ENCODE measurements around the gene PGAP2. TPM values are rescaled to one million over a fixed set of nuclear protein-coding genes. Genes with fewer than 3 reads are reported as not detected.

PGAP2 gene
- total and polyA plus RNA-seq, 2 of the 13 experiments (the other 11 are each of a cell fraction or from before 2014, with no cell fraction given): 21.5 to 47.8 TPM

GRCh38 chr11:3867209-3868091, 59.1 kb downstream of the PGAP2 start:
- no peak for FAIRE-seq
- no peaks in the 10 kb centered on the region for H4K20me1 ChIP-seq (ENCODE audit: insufficient read depth, low read length)
- H2AFZ ChIP-seq (ENCODE audit: low read length): no peak overlapping the region
- ATAC-seq: peak; percentile 59
- peak overlapping the region; percentile 15 to 33 (median 19) for H3K4me3 ChIP-seq (replicated peaks in 1 of 3; ENCODE audit: insufficient read depth in 1 of 3, low read depth in 2 of 3, low read length in 3 of 3)
- intact Hi-C loops (cut with micrococcal nuclease; ENCODE audit: unreplicated experiment): no loop called here
- peak overlapping the region; percentile 75 for H3K4me2 ChIP-seq (ENCODE audit: low read depth, low read length)
- peak; percentile 28 for DNase-seq (ENCODE audit: low spot score)
- TSS peak; percentile 53 for BruUV-seq (replicated peaks)
- ChIA-PET CTCF (ENCODE audit: low intra/inter-chr PET ratio, low total read pairs) (no interaction called here), POLR2A (interaction anchor here (0.8 to 5.3 kb wide), 6 partner anchors 9 to 38 kb away, joined by 3 to 44 read pairs (median 4); partner anchors contain the start of genes RHOG and STIM1)
- H3K9me3 ChIP-seq (ENCODE audit: low read length): no peaks in the 10 kb centered on the region
- in situ Hi-C loops (cut with HindIII; ENCODE audit: extremely low pct_ligation_motif_present, low pct_unique_long_range_greater_than_20kb): no loop called here
- H3K79me2 ChIP-seq (ENCODE audit: insufficient read depth, low read length): peaks cover 75% of the 10 kb centered on the region
- H3K36me3 ChIP-seq (replicated peaks in 1 of 2; ENCODE audit: control insufficient read depth in 1 of 2, insufficient read depth in 2 of 2, low read length in 2 of 2): 0 out of 5 replicates have a peak, but pooled peaks cover 0 to 1% of the 10 kb centered on the region in 2 experiments
- peaks cover 67% of the 10 kb centered on the region for H3K4me1 ChIP-seq (ENCODE audit: insufficient read depth, low read length)
- peak overlapping the region; percentile 64 for H3K9ac ChIP-seq (ENCODE audit: insufficient read depth, low read depth, low read length)
- H3K27me3 ChIP-seq (ENCODE audit: control insufficient read depth in 1 of 2, insufficient read depth in 2 of 2, low read length in 2 of 2): no peaks in the 10 kb centered on the region; a peak in 1 of 5 replicates
- H3K27ac ChIP-seq (ENCODE audit: extremely low read length, insufficient read depth, low read length): peak overlapping the region; percentile 84
- whole genome bisulfite sequencing (ENCODE audit: low lambda C conversion rate): 16% methylated on average over 6 of the region's 6 CpGs
- TF ChIP-seq ZNF225 (CRISPR knock-in tag; IDR thresholded peaks at IDR 0.05) (no peak), MLLT10 (CRISPR knock-in tag; IDR thresholded peaks at IDR 0.05) (no peak), ZMYM3 (CRISPR knock-in tag; IDR thresholded peaks at IDR 0.05) (peak; percentile 48; the same call in 1 of the 2 replicates), ZFX (CRISPR knock-in tag; IDR thresholded peaks at IDR 0.05; ENCODE audit: low read depth) (peak; percentile 43), ZNF747 (CRISPR knock-in tag; IDR thresholded peaks at IDR 0.05; ENCODE audit: borderline replicate concordance) (0 out of 2 replicates have a peak, but pooled peaks have one; percentile 31), ZNF124 (CRISPR knock-in tag; IDR thresholded peaks at IDR 0.05) (no peak; the same call in 1 of the 2 replicates), ZNF780A (CRISPR knock-in tag; IDR thresholded peaks at IDR 0.05) (peak; percentile 100), SOX6 (IDR thresholded peaks at IDR 0.05) (no peak), SOX6 (CRISPR knock-in tag; IDR thresholded peaks at IDR 0.05) (0 out of 2 replicates have a peak, but pooled peaks have one; percentile 9), ZNF292 (CRISPR knock-in tag; IDR thresholded peaks at IDR 0.05; ENCODE audit: borderline replicate concordance, low read depth) (peak; percentile 85; the same call in 1 of the 2 replicates), ZNF224 (CRISPR knock-in tag; IDR thresholded peaks at IDR 0.05) (no peak), XRCC5 (optimal IDR thresholded peaks at IDR 0.05; ENCODE audit: low read length) (no peak), ZNF710 (CRISPR knock-in tag; IDR thresholded peaks at IDR 0.05; ENCODE audit: borderline replicate concordance) (0 out of 2 replicates have a peak, but pooled peaks have one; percentile 23), MYC (CRISPR knock-in tag; IDR thresholded peaks at IDR 0.05; ENCODE audit: borderline replicate concordance) (0 out of 2 replicates have a peak, but pooled peaks have one; percentile 15), ZFP36 (IDR thresholded peaks at IDR 0.05; ENCODE audit: borderline replicate concordance, low read depth, low read length, partially characterized antibody) (peak; percentile 67), FOXA3 (CRISPR knock-in tag; IDR thresholded peaks at IDR 0.05) (0 out of 2 replicates have a peak, but pooled peaks have one; percentile 4), SP4 (CRISPR knock-in tag; IDR thresholded peaks at IDR 0.05) (no peak)
- TF ChIP-seq, protein P1, sequence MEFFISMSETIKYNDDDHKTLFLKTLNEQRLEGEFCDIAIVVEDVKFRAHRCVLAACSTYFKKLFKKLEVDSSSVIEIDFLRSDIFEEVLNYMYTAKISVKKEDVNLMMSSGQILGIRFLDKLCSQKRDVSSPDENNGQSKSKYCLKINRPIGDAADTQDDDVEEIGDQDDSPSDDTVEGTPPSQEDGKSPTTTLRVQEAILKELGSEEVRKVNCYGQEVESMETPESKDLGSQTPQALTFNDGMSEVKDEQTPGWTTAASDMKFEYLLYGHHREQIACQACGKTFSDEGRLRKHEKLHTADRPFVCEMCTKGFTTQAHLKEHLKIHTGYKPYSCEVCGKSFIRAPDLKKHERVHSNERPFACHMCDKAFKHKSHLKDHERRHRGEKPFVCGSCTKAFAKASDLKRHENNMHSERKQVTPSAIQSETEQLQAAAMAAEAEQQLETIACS (CRISPR knock-in tag; IDR thresholded peaks at IDR 0.05): no peak

All from HepG2 (cell line).